Natural killer cell treated with Interleukin-12 subunit alpha and Interleukin-12 subunit beta and Interleukin-15 and Interleukin-18, amount 100 ng/mL, for 72 hours (primary cell): ENCODE measurements around the gene ANO3. TPM values are rescaled to one million over a fixed set of nuclear protein-coding genes. Genes with fewer than 3 reads are reported as not detected.

Experiments
- ATAC-seq, 2 donors: fragments of 150-1000 bp; cut with Tn5 transposase in 1 of 2; sonication (Bioruptor Pico), chemical (Tn5 transposase) in 1 of 2; 2 replicates each; pipeline ENCODE4 v1.10.0; 2021
- DNase-seq: peaks from one replicate; pipeline ENCODE4 v3.0.0; 2022; ENCODE audit warnings: low spot score
- H3K27ac Mint-ChIP-seq, 2 donors: 1 replicate in 1 of 2; 2 replicates in 1 of 2; pipeline ENCODE4 v1.8.0; 2022; ENCODE audit warnings: mixed read lengths in 2 of 2, mild to moderate bottlenecking in 1 of 2, moderate library complexity in 1 of 2
- H3K27me3 Mint-ChIP-seq, 2 donors: 1 replicate in 1 of 2; 2 replicates in 1 of 2; pipeline ENCODE4 v1.8.0; 2022; ENCODE audit warnings: mixed read lengths in 2 of 2
- H3K36me3 Mint-ChIP-seq: one replicate; pipeline ENCODE4 v1.8.0; 2022; ENCODE audit warnings: mixed read lengths
- H3K4me1 Mint-ChIP-seq, 2 donors: 1 replicate in 1 of 2; 2 replicates in 1 of 2; pipeline ENCODE4 v1.8.0; 2022; ENCODE audit warnings: low read depth in 2 of 2, mixed read lengths in 2 of 2, mild to moderate bottlenecking in 1 of 2
- H3K4me3 Mint-ChIP-seq: one replicate; pipeline ENCODE4 v1.8.0; 2022; ENCODE audit warnings: mixed read lengths
- H3K9me3 Mint-ChIP-seq: 2 replicates; pipeline ENCODE4 v1.8.0; 2022; ENCODE audit warnings: mixed read lengths
- total RNA-seq, 2 donors: library from RNA; stranded (reverse); gene quantifications; one replicate each; pipeline ENCODE4 v1.2.3, GENCODE V29; 2022

ANO3 gene
- total RNA-seq, 2 donors from 2014 or later, result not detected

- H3K9me3 Mint-ChIP-seq, result no peaks in the 10 kb centered on the region
- H3K4me3 Mint-ChIP-seq, result no peak overlapping the region
- no peaks in the 10 kb centered on the region for H3K4me1 Mint-ChIP-seq
- H3K36me3 Mint-ChIP-seq, result no peaks in the 10 kb centered on the region
- H3K27me3 Mint-ChIP-seq, result no peaks in the 10 kb centered on the region
- DNase-seq, result no peak
- H3K27ac Mint-ChIP-seq, result no peak overlapping the region
- ATAC-seq, result no peak
These were observed 218.1 kb downstream of the ANO3 start for GRCh38 chr11:26550022-26550421.

DNA sequence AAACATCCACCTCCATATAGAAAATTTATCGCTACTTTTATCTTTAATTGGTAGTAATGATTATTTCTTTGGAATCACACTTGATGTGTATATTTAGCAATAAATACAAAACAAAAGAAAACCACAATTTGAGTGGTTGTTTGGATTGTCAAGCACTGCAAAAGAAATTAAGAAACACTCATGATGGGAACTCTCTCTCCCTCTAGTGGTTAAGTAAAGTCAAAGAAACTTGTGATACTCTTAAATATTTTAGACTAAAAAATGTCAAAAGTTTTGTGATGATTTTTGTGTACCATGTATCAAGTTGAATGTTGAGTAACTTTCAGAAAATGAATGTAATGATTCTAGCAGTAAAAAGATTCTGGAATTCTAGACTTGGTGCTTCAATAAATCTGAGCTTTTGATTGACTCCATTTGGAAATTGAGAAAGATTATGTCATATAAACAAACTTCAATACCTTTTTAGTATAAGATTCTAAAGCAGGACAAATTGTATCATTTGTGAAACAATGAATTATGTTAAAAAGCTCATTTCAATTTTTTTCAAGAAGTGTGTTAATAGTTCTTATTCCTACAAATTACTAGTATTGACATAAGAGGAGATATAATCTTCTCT, 219.4 kb downstream of the ANO3 start:
- H3K27ac Mint-ChIP-seq, result no peak overlapping the region
- no peaks in the 10 kb centered on the region for H3K27me3 Mint-ChIP-seq
- DNase-seq (no peak), ATAC-seq (no peak)
- H3K4me1 Mint-ChIP-seq, result no peaks in the 10 kb centered on the region
- no peaks in the 10 kb centered on the region for H3K9me3 Mint-ChIP-seq
- H3K36me3 Mint-ChIP-seq, result no peaks in the 10 kb centered on the region
- no peak overlapping the region for H3K4me3 Mint-ChIP-seq

GRCh38 chr11:26553182-26553581, 221.3 kb downstream of the ANO3 start:
- Mint-ChIP-seq H3K4me3 (no peak overlapping the region), H3K36me3 (no peaks in the 10 kb centered on the region), H3K27me3 (no peaks in the 10 kb centered on the region), H3K9me3 (peaks cover 4% of the 10 kb centered on the region), H3K27ac (no peak overlapping the region), H3K4me1 (no peaks in the 10 kb centered on the region)
- no peak for ATAC-seq
- no peak for DNase-seq

DNA sequence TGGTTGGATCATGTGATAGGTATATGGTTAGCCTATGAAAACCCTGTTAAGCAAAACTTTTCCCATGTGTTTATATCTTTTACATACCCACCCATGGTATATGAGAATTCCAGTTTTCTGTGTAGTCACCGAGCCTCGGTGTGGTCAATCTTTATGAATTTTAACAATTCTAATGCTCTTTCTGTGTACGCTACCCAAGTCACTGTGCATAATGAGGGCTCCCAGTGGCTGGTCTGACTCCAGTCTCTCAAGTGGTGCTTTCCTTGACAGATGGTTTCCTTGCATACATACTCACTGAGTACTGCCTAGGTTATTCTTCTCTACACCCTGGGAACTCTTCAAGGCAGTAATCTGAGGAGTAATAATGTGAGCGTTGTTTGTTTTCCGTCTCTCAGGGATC, 222.5 kb downstream of the ANO3 start:
- ATAC-seq (no peak), DNase-seq (no peak)
- no peaks in the 10 kb centered on the region for H3K36me3 Mint-ChIP-seq
- H3K27me3 Mint-ChIP-seq, result no peaks in the 10 kb centered on the region
- no peak overlapping the region for H3K4me3 Mint-ChIP-seq
- no peaks in the 10 kb centered on the region for H3K4me1 Mint-ChIP-seq
- no peak overlapping the region for H3K27ac Mint-ChIP-seq
- H3K9me3 Mint-ChIP-seq, result peaks cover 4% of the 10 kb centered on the region

GRCh38 chr11:26556582-26556981, 224.7 kb downstream of the ANO3 start:
- Mint-ChIP-seq H3K9me3 (peaks cover 4% of the 10 kb centered on the region), H3K36me3 (no peaks in the 10 kb centered on the region), H3K27me3 (no peaks in the 10 kb centered on the region), H3K4me3 (no peak overlapping the region), H3K4me1 (no peaks in the 10 kb centered on the region), H3K27ac (no peak overlapping the region)
- DNase-seq (no peak), ATAC-seq (no peak)

DNA sequence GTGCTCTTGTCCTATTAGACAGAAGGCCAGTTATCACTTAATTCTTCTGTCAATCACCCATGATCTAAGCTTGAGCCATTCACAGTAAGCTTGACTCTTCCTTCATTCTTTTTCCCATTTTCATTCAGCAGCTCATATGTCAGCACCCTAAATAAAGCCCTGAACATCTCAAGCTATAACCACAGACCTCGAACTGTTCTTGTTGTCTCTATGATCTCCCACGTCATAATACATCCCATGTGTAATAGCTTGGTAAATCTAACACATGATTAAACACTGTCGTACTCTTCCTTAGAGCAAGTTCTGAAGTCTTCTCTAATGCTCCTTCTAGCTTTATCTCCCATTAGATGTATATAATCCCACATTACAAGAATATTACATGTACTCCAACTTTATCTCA, 225.7 kb downstream of the ANO3 start:
- Mint-ChIP-seq H3K36me3 (no peaks in the 10 kb centered on the region), H3K4me1 (no peaks in the 10 kb centered on the region), H3K27me3 (no peaks in the 10 kb centered on the region), H3K9me3 (peaks cover 4% of the 10 kb centered on the region), H3K27ac (no peak overlapping the region), H3K4me3 (no peak overlapping the region)
- no peak for ATAC-seq
- DNase-seq, result no peak

DNA sequence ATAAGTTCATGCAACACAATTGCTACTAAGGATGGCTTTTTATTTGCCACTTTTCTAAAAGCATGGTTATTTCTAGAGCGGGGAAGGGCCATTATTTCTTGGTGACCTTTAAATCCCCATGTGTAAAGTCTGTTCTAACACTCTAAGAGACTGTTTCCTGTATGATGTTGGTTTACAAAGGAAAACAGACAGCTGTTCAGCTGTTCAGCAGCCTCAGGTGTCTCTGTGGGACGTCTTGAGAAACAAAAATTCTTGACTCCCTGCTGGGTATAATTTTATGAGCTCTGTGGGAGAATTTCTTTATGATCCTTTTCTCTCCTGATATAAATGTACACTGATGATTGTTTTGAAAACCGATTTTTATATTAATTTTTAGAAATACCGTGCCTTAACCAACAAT, 226.3 kb downstream of the ANO3 start:
- ATAC-seq, result no peak
- H3K4me3 Mint-ChIP-seq, result no peak overlapping the region
- no peak overlapping the region for H3K27ac Mint-ChIP-seq
- no peaks in the 10 kb centered on the region for H3K4me1 Mint-ChIP-seq
- DNase-seq, result no peak
- H3K36me3 Mint-ChIP-seq, result no peaks in the 10 kb centered on the region
- H3K9me3 Mint-ChIP-seq, result peaks cover 4% of the 10 kb centered on the region
- no peaks in the 10 kb centered on the region for H3K27me3 Mint-ChIP-seq

- ATAC-seq (no peak), DNase-seq (no peak)
- Mint-ChIP-seq H3K4me3 (no peak overlapping the region), H3K9me3 (no peaks in the 10 kb centered on the region), H3K27me3 (no peaks in the 10 kb centered on the region), H3K27ac (no peak overlapping the region), H3K4me1 (no peaks in the 10 kb centered on the region), H3K36me3 (no peaks in the 10 kb centered on the region)
These were observed 237.7 kb downstream of the ANO3 start for GRCh38 chr11:26569646-26570045.

DNA sequence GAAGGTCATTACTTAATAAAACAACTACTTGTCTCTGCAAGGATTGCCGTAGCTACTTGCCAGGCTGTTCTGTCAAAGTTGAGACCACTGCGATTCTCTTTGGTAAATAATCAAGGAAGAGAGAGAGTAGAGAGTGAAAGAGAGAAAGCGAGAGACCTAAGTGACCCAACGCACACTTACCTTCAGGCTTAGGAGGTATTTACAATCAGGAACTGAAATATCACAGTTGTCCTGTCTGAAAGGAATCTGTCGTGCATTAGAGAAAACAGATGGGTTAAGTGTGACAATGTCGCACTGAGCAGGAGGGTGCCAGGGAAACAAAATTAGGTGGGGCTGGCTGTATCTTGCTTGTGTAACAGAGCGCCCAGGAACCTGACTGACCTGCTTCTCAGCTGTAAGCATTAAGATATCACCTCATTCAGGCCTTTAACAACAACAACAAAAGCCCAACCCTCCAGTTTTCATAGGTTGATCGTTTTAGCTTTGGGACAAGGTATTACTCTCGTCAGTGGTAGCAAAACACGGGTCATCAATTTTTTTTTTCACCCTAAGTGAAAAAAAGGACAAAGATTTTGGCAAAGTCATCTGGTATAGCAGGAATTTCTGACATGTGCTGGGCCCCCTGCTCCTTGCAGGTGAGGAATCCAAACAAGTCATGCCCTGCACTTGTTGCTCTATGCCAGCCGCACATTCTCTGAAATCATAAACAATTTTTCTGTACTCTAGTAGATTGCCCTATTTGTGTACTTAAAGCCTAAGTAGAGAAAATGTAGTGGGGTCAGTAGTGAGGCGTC, 240.1 kb downstream of the ANO3 start, which contains the start of gene MUC15:
TSS of gene MUC15 (minus strand) at position 403 of the 794 bp plus-strand sequence. CDS start 5,169 bp downstream, outside the sequence.
- ATAC-seq (no peak), DNase-seq (no peak)
- Mint-ChIP-seq H3K36me3 (no peaks in the 10 kb centered on the region), H3K27ac (no peak within 1 kb of the TSS), H3K27me3 (no peaks in the 10 kb centered on the region), H3K9me3 (no peaks in the 10 kb centered on the region), H3K4me1 (no peaks in the 10 kb centered on the region), H3K4me3 (no peak within 1 kb of the TSS)

DNA sequence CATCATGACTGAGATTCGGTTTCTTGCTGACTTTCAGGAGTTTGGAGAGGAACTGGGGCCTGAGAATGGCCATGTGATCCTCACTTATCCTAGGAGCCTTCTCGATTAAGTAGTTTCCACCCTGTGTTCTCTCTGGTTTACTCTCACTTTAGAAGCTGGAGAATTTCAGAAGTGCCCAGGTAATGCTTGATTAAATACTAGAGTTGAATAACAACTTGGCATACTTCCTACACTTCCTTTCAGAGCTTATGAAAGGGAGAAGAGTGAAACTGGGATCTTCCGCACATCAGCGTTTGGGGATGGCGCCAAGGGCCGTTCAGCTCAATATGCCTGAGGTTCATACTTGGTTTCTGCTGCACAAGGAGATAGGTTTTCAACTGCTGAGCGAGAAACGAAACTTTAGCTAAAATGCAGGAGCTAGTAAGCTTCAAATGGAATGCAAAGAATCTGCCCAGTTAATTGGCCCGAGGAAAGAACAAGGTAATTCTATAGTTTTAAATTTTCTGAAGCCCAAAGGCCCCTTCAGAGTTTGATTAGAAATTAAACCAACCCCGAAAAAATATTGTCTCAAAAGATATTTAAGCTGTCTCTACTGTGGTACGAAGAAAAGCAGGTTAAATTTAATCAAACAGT, 241.0 kb downstream of the ANO3 start:
- DNase-seq, result no peak
- ATAC-seq, result no peak
- Mint-ChIP-seq H3K9me3 (no peaks in the 10 kb centered on the region), H3K36me3 (no peaks in the 10 kb centered on the region), H3K27me3 (no peaks in the 10 kb centered on the region), H3K4me3 (no peak overlapping the region), H3K27ac (no peak overlapping the region), H3K4me1 (no peaks in the 10 kb centered on the region)

GRCh38 chr11:26573896-26574295, 242.0 kb downstream of the ANO3 start:
- no peak for ATAC-seq
- no peaks in the 10 kb centered on the region for H3K4me1 Mint-ChIP-seq
- H3K9me3 Mint-ChIP-seq, result no peaks in the 10 kb centered on the region
- no peaks in the 10 kb centered on the region for H3K36me3 Mint-ChIP-seq
- no peaks in the 10 kb centered on the region for H3K27me3 Mint-ChIP-seq
- DNase-seq, result no peak
- no peak overlapping the region for H3K27ac Mint-ChIP-seq
- H3K4me3 Mint-ChIP-seq, result no peak overlapping the region

DNA sequence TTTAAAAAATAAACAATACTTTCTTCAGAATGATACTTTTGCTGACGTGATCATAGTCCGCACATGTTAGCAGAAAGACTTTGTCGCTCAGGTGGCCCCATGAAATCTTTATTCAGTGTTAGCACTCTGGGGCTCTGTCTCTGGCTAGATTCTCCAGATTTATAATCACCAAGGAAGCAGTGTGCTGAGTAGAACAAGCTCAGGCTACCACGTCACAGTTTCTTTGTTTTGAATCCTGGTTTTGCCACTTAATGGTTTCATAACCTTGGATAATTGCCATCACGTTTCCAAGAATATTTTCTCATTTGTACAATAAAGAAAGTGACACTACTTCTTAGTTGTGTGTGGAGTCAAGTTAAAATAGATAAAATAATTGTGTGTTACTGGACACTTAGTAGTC, 244.0 kb downstream of the ANO3 start:
- Mint-ChIP-seq H3K4me1 (no peaks in the 10 kb centered on the region), H3K36me3 (no peaks in the 10 kb centered on the region), H3K4me3 (no peak overlapping the region), H3K27ac (no peak overlapping the region), H3K27me3 (no peaks in the 10 kb centered on the region), H3K9me3 (no peaks in the 10 kb centered on the region)
- DNase-seq (no peak), ATAC-seq (no peak)

GRCh38 chr11:26578998-26579661, 247.2 kb downstream of the ANO3 start:
- Mint-ChIP-seq H3K4me3 (no peak overlapping the region), H3K27ac (no peak overlapping the region), H3K36me3 (no peaks in the 10 kb centered on the region), H3K9me3 (no peaks in the 10 kb centered on the region), H3K27me3 (no peaks in the 10 kb centered on the region), H3K4me1 (no peaks in the 10 kb centered on the region)
- DNase-seq, result no peak
- no peak for ATAC-seq

GRCh38 chr11:26579683-26580082, 247.8 kb downstream of the ANO3 start:
- Mint-ChIP-seq H3K4me3 (no peak overlapping the region), H3K4me1 (no peaks in the 10 kb centered on the region), H3K27ac (no peak overlapping the region), H3K9me3 (no peaks in the 10 kb centered on the region), H3K36me3 (no peaks in the 10 kb centered on the region), H3K27me3 (no peaks in the 10 kb centered on the region)
- no peak for ATAC-seq
- no peak for DNase-seq
